ENCODE results near the gene GPR137.
A peak's percentile ranks its signal among the peaks of the same experiment; 100 is the strongest.

GPR137 gene

GRCh38 chr11:64241241-64241490, 44.5 kb upstream of the GPR137 start:
- DNase-seq (ENCODE audit: low read depth) = peak; percentile 100
- H3K4me3 ChIP-seq (ENCODE audit: low read depth, low read length) = peak overlapping the region; percentile 76
- TF ChIP-seq CTCF (IDR thresholded peaks at IDR 0.05; ENCODE audit: insufficient read depth, low read depth, low read length, missing control alignments) = no peak

DNA sequence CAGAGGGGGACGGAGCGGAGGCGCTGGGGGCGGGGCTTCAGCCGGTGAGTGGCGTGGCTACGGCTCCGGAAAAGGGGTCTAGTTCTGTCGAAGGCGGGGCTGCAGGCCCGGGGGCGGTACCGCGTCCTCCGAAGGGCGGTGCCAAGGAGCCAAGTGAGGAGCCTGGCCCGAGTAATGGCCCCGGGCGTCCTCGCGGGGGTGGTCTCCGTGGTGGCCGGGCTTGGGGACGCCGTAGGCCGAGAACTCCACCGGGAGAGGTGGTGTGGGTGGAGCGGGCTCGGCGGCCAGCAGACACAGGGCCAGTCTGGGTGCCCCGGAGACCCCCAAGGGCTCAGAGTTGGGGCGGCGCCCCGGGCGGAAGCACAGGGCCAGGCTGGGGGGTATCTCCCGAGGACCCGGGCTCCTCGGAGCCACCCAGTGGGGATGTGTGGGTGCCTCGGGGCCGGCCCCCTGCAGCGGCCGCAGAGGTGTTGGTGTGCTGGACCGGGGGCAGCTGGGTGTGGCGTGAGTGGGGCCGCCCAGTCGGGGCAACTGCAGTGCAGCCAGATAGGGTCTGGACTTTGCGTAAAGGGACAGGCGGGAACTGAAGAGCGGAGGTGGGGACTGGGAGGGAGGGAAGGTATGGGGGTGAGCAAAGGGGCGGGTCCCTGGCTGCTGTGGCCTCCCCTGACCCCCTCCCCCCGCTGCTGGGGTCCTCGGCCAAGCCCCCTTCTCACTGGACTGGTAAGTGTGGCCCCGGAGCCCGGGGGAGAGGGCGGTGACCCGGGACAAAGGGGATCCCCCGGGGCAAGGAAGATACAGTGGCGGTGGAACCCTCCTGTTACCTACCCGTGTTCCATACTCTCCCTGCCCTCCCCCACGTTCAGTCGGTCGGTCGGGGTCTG, 43.9 kb upstream of the GPR137 start:
- peak; percentile 69 for DNase-seq (ENCODE audit: low read depth)
- peak overlapping the region; percentile 89 for H3K4me3 ChIP-seq (ENCODE audit: low read depth, low read length)
- no peak for TF ChIP-seq CTCF (IDR thresholded peaks at IDR 0.05; ENCODE audit: insufficient read depth, low read depth, low read length, missing control alignments)

DNA sequence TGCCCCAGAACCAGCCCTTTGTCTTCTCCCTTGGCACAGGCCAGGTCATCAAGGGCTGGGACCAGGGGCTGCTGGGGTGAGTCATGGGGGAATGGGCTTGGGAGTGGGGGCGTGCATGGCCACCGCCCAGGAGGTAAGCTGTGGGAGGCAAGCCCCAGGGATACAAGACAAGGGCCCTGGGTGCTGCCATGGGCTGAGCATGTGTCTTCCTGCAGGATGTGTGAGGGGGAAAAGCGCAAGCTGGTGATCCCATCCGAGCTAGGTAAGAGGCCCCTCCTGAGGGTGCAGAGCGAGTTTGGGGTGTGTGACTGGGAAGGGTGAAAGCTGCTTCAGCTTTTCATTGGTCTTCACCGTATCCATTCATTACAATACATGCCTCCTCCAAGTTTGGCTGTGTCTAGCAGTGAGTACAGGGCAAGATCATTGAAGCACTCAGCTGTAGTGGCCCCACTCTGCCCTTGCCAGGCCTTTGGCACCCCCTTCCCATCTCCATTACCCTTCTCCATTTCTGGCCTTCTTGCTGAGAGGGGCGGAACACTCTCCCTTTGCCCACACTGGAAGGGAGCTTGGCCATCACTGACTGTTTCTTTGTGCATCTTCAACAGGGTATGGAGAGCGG, 42.3 kb upstream of the GPR137 start:
- no peak for DNase-seq (ENCODE audit: low read depth)
- H3K4me3 ChIP-seq (ENCODE audit: low read depth, low read length) = no peak overlapping the region
- no peak for TF ChIP-seq CTCF (IDR thresholded peaks at IDR 0.05; ENCODE audit: insufficient read depth, low read depth, low read length, missing control alignments)

DNA sequence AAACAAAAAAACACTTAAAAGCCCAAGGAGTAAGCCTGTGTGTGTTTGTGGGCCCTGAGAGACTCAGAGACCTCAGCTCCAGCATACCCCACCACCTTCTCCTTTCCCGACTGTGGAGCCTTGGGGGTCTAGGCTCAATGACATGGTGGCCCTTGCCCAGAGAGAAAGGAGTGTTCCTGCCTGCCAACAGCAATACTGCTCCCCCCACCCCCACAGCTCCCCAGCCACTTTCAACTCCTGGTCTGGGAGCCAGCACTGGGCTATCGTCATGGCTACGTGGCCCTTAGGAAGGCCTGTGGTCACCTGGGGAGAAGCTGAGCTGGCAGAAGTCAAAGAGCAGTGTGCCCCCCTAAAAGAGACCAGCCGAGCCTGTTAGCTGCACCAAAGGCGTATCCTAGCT, 41.5 kb upstream of the GPR137 start:
- H3K4me3 ChIP-seq (ENCODE audit: low read depth, low read length) = no peak overlapping the region
- no peak for TF ChIP-seq CTCF (IDR thresholded peaks at IDR 0.05; ENCODE audit: insufficient read depth, low read depth, low read length, missing control alignments)
- no peak for DNase-seq (ENCODE audit: low read depth)

- no peak for DNase-seq (ENCODE audit: low read depth)
- H3K4me3 ChIP-seq (ENCODE audit: low read depth, low read length) = peak overlapping the region; percentile 73
- no peak for TF ChIP-seq CTCF (IDR thresholded peaks at IDR 0.05; ENCODE audit: insufficient read depth, low read depth, low read length, missing control alignments)
These were observed 40.7 kb upstream of the GPR137 start for GRCh38 chr11:64244966-64245365.

DNA sequence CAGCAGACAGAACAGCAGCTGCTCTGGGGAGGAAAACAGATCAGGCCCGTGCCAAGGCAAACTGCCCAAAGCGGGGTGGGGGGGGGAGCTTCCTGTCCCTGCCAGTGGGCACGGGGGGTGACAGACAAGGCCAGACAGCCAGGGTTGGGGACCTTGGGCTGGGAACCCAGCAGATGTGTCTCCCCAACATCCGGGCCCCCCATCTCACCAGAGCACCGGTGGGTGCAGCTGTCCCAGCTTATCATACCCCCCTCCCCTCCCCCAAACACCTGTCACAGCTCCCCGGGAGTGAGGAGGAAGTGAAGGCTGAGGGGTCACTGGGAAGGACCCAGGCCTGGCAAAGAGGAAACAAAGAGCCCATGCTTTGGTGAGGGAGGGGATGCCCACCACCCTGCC, 40.2 kb upstream of the GPR137 start:
- peak; percentile 53 for DNase-seq (ENCODE audit: low read depth)
- peak overlapping the region; percentile 73 for H3K4me3 ChIP-seq (ENCODE audit: low read depth, low read length)
- no peak for TF ChIP-seq CTCF (IDR thresholded peaks at IDR 0.05; ENCODE audit: insufficient read depth, low read depth, low read length, missing control alignments)

All from GM12865 (cell line).